B cell (primary cell): ENCODE results near the gene SRRM3.
"Not testable (repeated sequence)": the region's sequence is repeated elsewhere in the genome, so short reads cannot be mapped to it uniquely, and the experiment has no call there.

ENCODE experiments used
- EZH2 ChIP-seq: IDR thresholded peaks from 2 replicates; pipeline ENCODE4 v1.6.1; 2012; ENCODE audit warnings: borderline replicate concordance, low read depth, mild to moderate bottlenecking, moderate library complexity, low read length; ENCODE audit not compliant: insufficient read depth, poor library complexity, severe bottlenecking
- TF ChIP-seq, protein P1 (sequence below): fragments of 200-600 bp; IDR thresholded peaks from one replicate; pipeline ENCODE4 v1.8.0; 2022; ENCODE audit warnings: antibody characterized with exemption, mild to moderate bottlenecking

DNA sequence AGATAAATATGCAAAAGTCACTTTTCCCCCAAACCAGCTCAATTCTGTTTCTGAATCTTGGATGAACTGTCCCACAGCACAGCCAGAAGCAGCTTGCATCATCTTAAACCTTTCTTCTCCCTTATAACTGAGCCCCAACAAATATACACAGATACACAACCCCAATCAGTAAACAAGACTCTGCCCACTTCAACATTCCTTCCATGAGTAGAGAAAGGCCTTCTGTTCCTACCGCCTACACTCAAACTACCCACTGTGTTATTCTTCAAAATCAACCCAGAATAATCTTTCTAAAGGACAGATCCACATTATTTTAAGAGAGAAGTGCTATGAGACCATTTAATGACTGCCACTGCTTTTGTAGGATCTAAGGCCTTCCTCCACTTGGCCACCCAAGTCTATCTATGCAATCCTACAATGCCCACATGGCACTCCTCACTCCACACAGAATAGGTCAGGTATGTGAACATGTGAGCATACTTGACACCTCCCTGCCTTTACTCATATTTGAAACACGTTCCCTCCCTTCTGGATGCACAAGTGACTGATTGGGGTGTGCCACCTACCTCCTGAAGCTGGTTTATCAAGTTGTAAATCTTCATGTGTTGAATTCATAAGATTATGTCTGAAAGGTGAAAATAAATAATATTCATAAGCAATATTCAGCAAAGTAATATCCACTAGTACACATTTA is 44.6 kb upstream of the SRRM3 start:
- TF ChIP-seq, protein P1, sequence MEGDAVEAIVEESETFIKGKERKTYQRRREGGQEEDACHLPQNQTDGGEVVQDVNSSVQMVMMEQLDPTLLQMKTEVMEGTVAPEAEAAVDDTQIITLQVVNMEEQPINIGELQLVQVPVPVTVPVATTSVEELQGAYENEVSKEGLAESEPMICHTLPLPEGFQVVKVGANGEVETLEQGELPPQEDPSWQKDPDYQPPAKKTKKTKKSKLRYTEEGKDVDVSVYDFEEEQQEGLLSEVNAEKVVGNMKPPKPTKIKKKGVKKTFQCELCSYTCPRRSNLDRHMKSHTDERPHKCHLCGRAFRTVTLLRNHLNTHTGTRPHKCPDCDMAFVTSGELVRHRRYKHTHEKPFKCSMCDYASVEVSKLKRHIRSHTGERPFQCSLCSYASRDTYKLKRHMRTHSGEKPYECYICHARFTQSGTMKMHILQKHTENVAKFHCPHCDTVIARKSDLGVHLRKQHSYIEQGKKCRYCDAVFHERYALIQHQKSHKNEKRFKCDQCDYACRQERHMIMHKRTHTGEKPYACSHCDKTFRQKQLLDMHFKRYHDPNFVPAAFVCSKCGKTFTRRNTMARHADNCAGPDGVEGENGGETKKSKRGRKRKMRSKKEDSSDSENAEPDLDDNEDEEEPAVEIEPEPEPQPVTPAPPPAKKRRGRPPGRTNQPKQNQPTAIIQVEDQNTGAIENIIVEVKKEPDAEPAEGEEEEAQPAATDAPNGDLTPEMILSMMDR = not testable (repeated sequence)
- TF ChIP-seq EZH2 = not testable (repeated sequence)
